DMS 273 (cell line): ENCODE data around the gene SEL1L3.
"Not testable (repeated sequence)": the region's sequence is repeated elsewhere in the genome, so short reads cannot be mapped to it uniquely, and the experiment has no call there.

Experiments used
- DNase-seq: peaks from one replicate; lab custom pipeline; 2025; ENCODE audit not compliant: unreplicated experiment; lab: John Stamatoyannopoulos, UW

SEL1L3 gene

DNA sequence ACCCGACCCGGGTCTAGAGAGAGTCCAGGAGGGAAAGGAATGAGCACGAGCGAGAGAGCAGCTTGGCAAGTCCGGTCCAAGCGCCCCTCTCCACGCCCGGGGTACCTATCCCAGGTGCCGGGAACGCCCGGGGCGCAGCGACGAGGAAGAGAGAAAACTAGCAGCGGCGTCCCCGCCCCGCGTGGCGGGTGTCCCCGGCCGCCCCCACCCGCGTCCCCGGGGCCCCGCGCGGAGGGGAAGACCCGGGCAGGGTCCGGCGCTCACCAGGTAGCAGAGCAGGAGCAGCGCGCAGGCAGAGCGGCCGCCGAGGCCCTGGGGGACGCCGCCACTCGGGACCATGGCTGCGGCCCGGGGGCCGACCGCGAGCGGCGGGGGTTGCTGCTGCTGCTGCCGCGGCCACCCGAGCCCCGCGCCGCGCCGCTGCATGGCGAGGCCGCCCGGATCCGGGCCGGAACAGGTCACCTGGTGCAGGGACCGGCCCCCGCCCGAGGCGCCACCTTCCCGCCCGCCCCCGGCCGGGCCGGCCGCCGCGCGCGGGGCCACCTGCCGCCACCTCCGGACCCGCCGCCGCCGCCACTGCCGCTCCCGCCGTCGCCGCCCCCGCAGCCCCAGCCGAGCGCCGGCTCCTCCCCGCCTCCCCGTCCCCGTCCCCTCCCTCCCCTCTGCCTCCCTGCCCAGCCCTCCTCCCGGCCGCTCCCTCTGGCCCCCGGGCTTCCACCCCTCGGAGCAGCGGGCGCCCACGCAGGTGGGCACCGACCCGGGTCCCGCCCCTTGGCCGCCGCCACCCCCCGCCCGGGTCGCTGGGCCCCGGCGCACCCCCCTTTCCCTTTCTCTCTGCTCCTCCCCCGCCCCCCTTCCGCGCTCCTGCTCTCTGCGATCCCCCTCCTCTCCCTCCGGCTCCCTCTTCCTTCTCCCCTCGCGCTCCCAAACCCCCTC lies at the start of gene SEL1L3:
SEL1L3 (minus strand) TSS at position 578 of the 936 bp plus-strand sequence; CDS start at position 426, 152 bp downstream.
- peak; percentile 50 for DNase-seq

DNA sequence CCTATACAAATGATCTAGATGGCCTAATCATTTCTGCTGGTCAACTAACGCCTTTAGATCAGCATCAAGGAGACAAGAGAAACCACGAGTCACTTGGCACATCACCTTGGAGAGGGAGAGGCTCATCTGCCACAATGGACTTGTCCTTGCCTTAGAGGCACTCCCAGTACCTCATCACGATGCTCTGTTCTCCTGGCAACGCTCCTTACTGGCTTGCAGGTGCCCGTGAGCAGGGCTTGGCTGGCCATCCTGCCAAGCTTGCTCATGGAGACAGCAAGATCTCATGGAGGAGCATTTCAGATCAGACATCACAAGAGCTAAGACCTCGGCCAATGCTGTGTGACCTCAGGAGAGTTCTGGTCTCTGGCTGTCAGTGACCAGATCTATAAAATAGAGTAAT lies 48.6 kb upstream of the SEL1L3 start:
- DNase-seq = no peak

GRCh38 chr4:25908491-25908901 lies 45.7 kb upstream of the SEL1L3 start:
- peak; percentile 29 for DNase-seq

DNA sequence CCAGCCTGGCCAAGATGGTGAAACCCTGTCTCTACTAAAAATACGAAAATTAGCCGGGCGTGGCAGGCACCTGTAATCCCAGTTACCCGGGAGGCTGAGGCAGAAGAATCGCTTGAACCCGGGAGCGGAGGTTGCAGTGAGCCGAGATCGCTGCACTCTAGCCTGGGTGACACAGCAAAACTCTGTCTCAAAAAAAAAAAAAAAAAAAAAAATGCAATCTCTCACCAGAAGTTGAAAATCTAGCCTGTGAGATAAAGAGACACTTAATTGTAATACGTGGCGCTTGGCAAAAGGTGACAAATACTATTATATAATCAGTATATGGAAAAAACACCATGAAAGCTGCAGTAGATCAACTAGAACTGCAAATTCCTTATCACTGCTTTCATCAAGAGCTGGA lies 43.3 kb upstream of the SEL1L3 start:
- not testable (repeated sequence) for DNase-seq

GRCh38 chr4:25905371-25905770 lies 42.6 kb upstream of the SEL1L3 start:
- no peak for DNase-seq

GRCh38 chr4:25904748-25905082 lies 41.9 kb upstream of the SEL1L3 start:
- DNase-seq = no peak

- DNase-seq = peak; percentile 10
Observed at GRCh38 chr4:25903900-25904747, 41.3 kb upstream of the SEL1L3 start.

DNA sequence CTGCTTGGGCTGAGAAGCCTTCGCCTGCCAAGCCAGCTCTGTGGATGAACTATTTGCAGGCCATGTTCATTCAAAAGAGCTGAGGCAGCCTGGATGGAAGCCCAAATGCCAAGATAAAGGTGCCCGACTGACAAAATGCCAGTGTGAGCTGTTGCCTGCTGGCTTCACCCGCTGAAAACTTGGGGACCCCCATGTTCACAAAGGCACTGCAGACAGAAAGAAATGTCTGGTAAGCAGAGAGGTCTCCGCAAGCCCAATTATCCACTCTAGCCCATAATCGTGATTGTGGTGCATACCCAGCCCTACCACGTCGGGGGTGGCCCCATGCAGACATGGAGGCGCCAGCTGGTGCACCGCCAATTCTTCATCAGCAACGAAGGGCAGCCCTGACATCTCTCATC lies 38.2 kb upstream of the SEL1L3 start:
- no peak for DNase-seq

- no peak for DNase-seq
Observed at GRCh38 chr4:25900310-25900709, 37.5 kb upstream of the SEL1L3 start.

GRCh38 chr4:25896776-25897539 lies 34.2 kb upstream of the SEL1L3 start:
- DNase-seq = no peak

DNA sequence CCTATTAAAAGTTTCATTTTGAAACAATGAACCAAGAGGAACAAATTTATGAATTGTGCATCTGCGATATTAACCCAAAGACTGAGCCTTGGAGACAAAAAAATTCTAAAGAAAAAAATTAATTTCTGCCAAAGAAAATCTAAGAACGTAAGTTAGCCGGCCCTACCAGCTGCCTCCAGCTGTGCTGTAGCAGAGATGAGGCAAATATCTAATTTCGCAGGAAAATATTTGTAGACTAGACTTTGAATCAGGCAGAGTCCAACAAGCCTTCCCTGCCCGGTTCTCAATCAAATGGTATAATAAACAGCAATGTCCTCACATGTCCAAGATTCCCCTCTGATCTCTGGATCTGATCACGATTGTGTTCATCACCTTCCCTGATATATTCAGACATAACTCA lies 30.0 kb upstream of the SEL1L3 start:
- no peak for DNase-seq

DNA sequence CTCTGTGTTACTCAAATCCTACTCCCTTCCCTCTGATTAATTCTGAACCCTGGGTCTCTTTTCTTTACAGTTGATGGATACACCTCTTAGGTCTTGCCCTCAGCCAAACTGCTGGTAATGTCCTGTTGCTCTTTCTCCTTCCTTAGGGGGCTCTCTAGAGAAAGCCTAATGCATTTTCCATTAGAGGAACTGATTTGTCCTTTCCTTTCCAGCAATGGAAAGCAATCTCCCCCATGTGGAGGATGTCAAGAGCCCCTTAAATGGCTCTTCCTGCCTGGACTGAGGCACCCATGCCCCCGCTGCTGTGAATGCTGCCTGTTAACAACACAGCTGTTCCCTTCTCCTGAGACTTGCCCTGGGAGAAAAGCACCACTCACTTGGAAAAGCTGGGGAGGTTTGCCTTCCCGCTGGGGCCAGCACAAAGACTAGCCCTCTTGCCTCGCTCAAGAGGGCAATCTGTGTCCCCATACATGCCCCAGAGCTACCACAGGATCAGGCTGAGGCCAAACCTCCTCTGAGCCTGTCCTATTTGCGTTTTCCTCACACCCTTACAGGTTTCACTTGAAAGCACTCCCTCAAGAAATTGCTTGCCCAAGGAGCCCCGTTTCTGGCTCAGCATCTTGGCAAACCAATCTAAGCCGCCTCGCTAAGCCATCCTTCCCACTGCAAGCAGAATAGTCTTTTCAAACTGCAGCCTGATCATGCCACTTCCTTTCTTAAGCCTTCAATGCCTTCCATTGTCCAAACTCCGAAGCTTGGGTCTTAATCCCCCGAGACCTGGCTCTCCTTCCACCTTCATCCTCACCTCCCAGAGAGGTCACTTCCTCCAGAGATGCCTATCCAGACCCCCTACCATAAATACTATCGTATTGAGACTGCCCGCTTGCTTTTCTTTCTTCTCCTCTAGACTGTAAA lies 28.0 kb upstream of the SEL1L3 start:
- DNase-seq = peak; percentile 5

DNA sequence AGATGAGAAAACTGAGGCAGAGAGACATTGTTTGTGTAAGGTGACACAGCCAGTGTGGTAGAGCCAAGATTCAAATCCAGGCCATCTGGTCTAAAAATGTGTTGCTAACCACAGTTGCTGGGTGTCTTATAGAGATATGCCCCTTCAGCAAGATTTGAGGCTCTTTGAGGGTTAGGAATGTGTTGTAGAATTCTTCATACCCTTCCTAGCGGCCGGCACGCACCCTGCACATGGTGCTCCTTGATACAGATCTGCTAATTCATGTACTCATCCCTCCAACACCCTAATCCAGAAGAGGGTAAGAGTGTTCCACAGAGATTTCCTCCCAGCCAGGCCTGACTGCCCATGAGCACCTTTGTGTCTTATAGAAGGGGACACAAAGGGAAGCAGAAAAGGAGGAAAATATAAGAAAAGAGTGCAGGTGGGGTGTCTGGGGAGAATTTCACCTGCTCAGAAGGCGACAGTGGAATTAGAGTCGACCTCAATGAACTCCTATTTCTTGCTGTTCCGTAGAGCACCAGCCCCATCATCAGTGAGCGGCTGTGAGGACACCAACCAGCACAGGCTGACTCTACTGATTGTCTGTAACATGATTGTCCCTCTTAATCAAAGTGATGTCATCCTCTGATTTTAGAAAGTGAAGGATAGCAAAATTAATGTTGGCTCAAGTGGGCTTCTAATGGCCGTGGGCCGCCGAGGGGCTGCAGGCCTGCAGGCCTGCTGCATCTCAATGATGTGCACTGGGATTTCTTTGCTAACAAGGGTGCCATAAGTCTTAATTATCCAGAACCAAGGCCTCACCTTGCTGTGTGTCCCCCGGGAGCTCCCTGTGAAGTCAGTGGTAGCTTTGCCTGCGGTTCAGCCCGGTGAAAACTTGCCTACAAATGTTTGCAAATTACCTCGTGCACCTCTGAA lies 27.1 kb upstream of the SEL1L3 start:
- no peak for DNase-seq

DNA sequence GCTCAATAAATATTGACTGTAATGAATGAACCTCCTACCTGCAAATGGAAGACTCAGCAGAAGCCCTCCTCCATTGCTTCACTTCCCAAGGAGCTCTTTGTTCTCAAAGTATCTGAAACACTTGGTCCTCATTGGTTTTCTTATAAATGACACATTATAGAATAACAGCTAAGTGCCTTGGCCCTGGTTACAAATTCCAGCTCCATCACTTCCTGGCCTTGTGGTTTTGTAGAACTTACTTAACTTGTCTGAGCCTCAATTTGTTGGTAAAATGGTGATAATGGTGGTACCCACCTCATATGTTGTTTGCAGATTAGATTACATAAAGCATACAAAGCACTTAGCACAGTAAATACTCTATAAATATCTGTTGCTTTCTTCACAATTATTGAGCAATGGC lies 26.0 kb upstream of the SEL1L3 start:
- no peak for DNase-seq

- DNase-seq = no peak
Observed at GRCh38 chr4:25884031-25884782, 21.4 kb upstream of the SEL1L3 start.

GRCh38 chr4:25883565-25883964 lies 20.8 kb upstream of the SEL1L3 start:
- no peak for DNase-seq

GRCh38 chr4:25882226-25882625 lies 19.4 kb upstream of the SEL1L3 start:
- no peak for DNase-seq

DNA sequence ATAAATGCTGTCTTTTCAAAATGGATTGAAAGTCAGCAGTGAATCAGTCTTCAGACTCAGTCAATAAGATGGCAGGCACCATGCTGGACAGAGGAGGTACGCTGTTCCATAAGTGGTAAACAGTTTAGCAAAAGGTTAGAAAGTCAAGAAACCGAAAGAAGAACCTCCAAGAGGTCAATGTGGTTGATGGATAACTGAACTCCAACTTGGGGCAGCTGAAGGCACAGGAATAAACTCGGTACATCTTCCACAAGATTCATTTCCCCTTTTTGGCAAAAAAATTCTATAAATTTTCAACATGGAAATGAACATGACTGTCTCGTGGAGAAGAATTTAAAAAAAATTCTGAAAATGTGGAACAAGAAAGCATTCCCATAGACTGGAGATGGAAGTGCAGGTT lies 18.4 kb upstream of the SEL1L3 start:
- no peak for DNase-seq
